Measurements from ENCODE around the gene APBA2. TPM values are rescaled to one million over a fixed set of nuclear protein-coding genes. Genes with fewer than 3 reads are reported as not detected.

The APBA2 gene
- total and polyA plus RNA-seq, 3 donors from 2014 or later = 18.5 to 37.7 (median 29.5) TPM

GRCh38 chr15:29046281-29046810, 160.6 kb downstream of the APBA2 start:
- Histone ChIP-seq H3K4me3 (no peak overlapping the region), H3K36me3 (ENCODE audit: low read depth, missing control alignments) (no peaks in the 10 kb centered on the region), H3K27ac (no peak overlapping the region), H3K4me1 (no peaks in the 10 kb centered on the region), H3K9me3 (no peaks in the 10 kb centered on the region), H3K27me3 (no peaks in the 10 kb centered on the region)
- TF ChIP-seq POLR2A (IDR thresholded peaks at IDR 0.05) (no peak), CTCF (IDR thresholded peaks at IDR 0.05) (no peak)
- DNase-seq = no peak
- whole genome bisulfite sequencing, 2 donors = 88 to 91% methylated on average over 3 to 4 of the region's 4 CpGs
- intact Hi-C loops (cut with DNase I; ENCODE audit: low total_unique reads) = no loop called here

GRCh38 chr15:29046977-29047376, 161.2 kb downstream of the APBA2 start:
- DNase-seq = no peak
- WGBS, 2 donors = 93 to 96% methylated on average over 5 of the region's 5 CpGs
- TF ChIP-seq POLR2A (IDR thresholded peaks at IDR 0.05) = no peak
- no peak for TF ChIP-seq CTCF (IDR thresholded peaks at IDR 0.05)

GRCh38 chr15:29048011-29048410, 162.2 kb downstream of the APBA2 start:
- Histone ChIP-seq H3K4me3 (no peak overlapping the region), H3K27me3 (no peaks in the 10 kb centered on the region), H3K9me3 (no peaks in the 10 kb centered on the region), H3K36me3 (ENCODE audit: low read depth, missing control alignments) (no peaks in the 10 kb centered on the region), H3K4me1 (no peaks in the 10 kb centered on the region), H3K27ac (no peak overlapping the region)
- 90 to 95% methylated on average over 9 of the region's 9 CpGs for WGBS, 2 donors
- intact Hi-C loops (cut with DNase I; ENCODE audit: low total_unique reads) = no loop called here
- no peak for DNase-seq
- TF ChIP-seq CTCF (IDR thresholded peaks at IDR 0.05) (no peak), POLR2A (IDR thresholded peaks at IDR 0.05) (no peak)

More at GRCh38 chr15:29046977-29047376, 161.2 kb downstream of the APBA2 start:
- no peak overlapping the region for H3K27ac ChIP-seq
- no peaks in the 10 kb centered on the region for H3K27me3 ChIP-seq
- H3K9me3 ChIP-seq = no peaks in the 10 kb centered on the region
- no peak overlapping the region for H3K4me3 ChIP-seq
- intact Hi-C loops (cut with DNase I; ENCODE audit: low total_unique reads) = no loop called here
- H3K4me1 ChIP-seq = no peaks in the 10 kb centered on the region
- H3K36me3 ChIP-seq (ENCODE audit: low read depth, missing control alignments) = no peaks in the 10 kb centered on the region

- no peak for DNase-seq
- 78 to 85% methylated on average over 6 of the region's 6 CpGs for WGBS, 2 donors
- Histone ChIP-seq H3K4me1 (no peaks in the 10 kb centered on the region), H3K27ac (no peak overlapping the region), H3K9me3 (no peaks in the 10 kb centered on the region), H3K27me3 (no peaks in the 10 kb centered on the region), H3K4me3 (no peak overlapping the region), H3K36me3 (ENCODE audit: low read depth, missing control alignments) (no peaks in the 10 kb centered on the region)
- TF ChIP-seq POLR2A (IDR thresholded peaks at IDR 0.05) = no peak
- TF ChIP-seq CTCF (IDR thresholded peaks at IDR 0.05) = no peak
- intact Hi-C loops (cut with DNase I; ENCODE audit: low total_unique reads) = no loop called here
These were observed 165.1 kb downstream of the APBA2 start for GRCh38 chr15:29050870-29051269.

- WGBS, 2 donors = 81 to 83% methylated on average over 6 of the region's 6 CpGs
- Histone ChIP-seq H3K36me3 (ENCODE audit: low read depth, missing control alignments) (no peaks in the 10 kb centered on the region), H3K27me3 (no peaks in the 10 kb centered on the region), H3K9me3 (no peaks in the 10 kb centered on the region), H3K4me3 (no peak overlapping the region), H3K27ac (no peak overlapping the region), H3K4me1 (no peaks in the 10 kb centered on the region)
- DNase-seq = no peak
- TF ChIP-seq CTCF (IDR thresholded peaks at IDR 0.05) (no peak), POLR2A (IDR thresholded peaks at IDR 0.05) (no peak)
- intact Hi-C loops (cut with DNase I; ENCODE audit: low total_unique reads) = no loop called here
These were observed 165.6 kb downstream of the APBA2 start for GRCh38 chr15:29051422-29051821.
